Suppressor macrophage treated with lipopolysaccharide for 4 hours (primary cell): Measurements from ENCODE around the gene OR52M1.
"Not testable (repeated sequence)": the region's sequence is repeated elsewhere in the genome, so short reads cannot be mapped to it uniquely, and the experiment has no call there.

Experiments
- DNase-seq: peaks from one replicate; pipeline ENCODE4 v3.0.0-alpha.2; 2020

OR52M1 gene, protein sequence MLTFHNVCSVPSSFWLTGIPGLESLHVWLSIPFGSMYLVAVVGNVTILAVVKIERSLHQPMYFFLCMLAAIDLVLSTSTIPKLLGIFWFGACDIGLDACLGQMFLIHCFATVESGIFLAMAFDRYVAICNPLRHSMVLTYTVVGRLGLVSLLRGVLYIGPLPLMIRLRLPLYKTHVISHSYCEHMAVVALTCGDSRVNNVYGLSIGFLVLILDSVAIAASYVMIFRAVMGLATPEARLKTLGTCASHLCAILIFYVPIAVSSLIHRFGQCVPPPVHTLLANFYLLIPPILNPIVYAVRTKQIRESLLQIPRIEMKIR

DNA sequence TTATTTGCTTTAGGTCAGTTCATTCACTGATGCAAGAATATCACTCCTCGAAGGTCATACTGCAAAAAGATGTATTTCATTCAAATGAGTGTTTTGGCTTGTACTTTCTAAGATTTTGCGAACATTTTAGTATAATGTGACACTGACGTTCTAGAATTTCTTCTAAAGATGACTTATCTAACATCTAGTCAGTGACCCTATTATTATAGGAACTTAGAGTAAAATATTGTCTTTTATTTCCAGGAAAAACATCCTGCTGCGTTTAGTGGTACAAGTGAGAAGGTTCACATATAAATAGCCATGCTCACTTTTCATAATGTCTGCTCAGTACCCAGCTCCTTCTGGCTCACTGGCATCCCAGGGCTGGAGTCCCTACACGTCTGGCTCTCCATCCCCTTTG, at the start of gene OR52M1:
Gene OR52M1, plus strand, starts transcription at position 301 of the 400 bp plus-strand sequence. Its CDS starts 0 bp downstream, at position 301.
- no peak for DNase-seq

GRCh38 chr11:4495487-4495886, 49.5 kb upstream of the OR52M1 start:
- peak; percentile 42 for DNase-seq

DNA sequence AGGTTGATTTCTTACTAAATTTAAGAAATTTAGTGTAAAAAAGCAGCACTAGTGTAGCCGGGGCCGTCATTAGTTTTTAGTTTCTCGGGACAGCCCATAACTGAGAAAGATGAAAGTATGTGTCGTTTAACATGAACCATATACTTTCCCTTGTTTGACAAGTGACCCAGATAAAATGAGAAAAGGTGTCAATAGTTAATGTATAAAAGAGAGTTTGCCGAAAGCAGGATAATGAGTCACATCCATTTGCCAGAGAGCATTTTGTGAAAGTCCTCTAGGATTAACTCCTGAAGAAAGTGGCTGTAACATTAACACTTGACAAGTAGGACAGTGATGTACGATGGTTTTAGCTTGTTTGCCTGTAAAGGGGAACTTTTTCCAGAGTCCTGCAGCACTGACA, 49.0 kb upstream of the OR52M1 start:
- DNase-seq: no peak

GRCh38 chr11:4496557-4497248, 48.3 kb upstream of the OR52M1 start:
- DNase-seq: no peak

- no peak for DNase-seq
Measured at GRCh38 chr11:4508886-4509285, 36.1 kb upstream of the OR52M1 start.

DNA sequence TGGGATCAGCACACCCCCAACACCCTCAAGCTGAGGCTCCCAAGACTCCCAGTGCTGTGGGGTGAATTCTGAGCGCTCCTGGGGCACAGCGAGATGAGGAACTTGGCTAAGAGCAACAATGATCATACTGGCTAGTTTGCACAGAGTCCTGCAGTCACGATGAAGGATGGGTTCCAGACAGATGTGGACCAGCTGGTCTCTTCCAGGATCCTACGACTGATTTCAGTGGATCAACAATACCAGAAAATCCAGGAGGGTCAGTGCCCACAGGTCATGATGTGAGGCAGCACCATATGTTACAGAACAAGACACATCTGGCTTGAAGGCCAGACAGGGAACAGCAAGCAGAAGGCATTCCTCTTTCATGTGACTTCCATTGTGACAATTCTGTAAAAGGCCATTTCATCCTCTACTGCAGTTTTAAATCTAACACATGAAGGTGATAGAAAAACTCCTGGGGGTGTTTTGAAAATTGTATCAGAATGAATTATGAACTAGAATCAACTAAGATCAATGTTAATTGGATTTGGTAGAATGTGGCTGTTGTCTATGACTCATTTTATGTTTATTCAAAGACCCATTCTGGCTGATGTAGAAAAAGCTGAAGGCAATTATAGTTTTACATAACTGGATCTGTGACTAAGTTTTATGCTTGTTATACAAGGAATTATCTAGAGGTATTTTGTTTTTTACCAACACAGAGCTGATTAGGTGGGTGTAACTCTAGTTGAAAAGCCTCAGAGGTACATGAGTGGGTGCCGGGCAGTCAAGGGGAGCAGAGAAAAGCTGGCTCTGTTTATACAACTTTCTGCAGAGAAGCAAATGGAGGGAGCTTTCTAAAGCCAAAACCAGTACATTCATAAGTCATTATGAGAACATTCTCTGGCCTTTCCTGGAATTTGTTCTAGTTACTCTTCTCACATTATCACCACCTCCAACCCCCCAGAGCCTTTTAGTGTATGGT, 33.4 kb upstream of the OR52M1 start:
- no peak for DNase-seq

DNA sequence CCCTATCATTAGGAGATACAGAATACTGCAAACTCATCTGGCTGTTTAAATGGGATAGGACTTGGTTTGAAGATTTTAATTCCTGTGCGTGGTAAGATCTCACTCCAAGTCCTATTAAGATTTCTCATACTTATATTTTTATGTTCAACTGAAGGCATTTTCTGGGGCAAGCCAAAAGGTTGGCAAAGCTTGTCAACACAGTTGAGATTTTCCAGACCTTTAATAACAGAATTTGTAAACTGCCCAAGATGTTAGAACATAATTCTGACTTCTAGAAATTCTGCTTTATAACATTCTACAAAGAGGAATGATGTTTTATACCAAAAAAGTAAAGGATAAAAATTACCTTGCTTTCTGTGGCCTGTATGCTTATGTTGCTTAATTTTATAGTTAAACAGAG, 30.8 kb upstream of the OR52M1 start:
- DNase-seq: no peak

DNA sequence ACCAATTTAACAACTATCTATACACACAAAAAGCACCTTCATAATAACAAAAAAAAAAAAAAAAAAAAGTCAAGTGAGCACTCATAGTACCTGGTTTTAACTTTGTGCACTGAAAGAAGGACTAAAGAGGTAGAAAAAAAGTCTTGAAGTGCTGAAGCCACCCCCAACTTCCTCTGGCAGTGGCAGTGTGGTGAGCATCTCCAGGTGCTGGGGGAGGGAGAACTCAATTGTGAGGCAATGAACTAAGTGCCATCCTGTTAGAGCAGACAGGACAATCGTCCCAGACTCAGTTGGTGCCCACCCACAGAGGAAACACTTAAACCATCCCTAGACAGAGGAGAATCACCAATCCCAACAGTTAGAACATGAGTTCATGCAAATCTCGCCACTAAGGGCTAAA, 22.7 kb upstream of the OR52M1 start:
- DNase-seq: no peak

DNA sequence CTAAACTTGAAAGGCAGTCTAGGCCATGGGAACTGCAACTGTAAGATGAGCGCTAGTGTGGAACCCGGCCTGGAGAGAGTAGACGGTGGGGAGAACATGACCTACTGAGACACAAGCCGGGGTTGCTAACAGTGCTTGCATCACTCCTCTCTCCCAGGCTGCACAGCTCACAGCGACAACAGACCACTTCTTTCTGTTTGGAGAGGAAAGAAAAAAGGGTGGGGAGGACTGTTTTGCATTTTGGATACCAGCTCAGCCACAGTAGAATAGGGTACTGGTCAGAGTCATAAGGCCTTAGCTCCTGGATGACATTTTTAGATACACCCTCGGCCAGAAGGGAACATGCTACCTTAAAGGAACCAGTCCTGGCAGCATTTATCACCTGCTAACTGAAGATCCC, 22.2 kb upstream of the OR52M1 start:
- DNase-seq: no peak

DNA sequence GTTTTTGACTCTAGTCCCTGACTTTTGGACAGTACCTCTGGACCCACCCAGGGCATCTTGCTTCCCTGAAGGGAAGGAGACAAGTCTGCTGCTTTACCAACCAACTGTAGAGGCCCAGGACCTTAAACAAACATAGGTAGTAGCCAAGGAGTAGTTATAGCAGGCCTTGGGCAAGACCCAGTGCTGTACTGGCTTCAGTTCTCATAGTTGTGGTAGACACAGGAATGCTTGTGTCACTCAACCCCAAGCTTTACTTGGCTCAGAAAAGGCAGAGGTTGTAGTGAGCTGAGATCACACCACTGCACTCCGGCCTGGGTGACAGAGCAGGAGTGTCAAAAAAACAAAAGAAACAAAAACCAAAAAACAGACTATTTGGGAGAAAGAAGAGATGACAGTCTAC, 21.3 kb upstream of the OR52M1 start:
- DNase-seq: no peak

DNA sequence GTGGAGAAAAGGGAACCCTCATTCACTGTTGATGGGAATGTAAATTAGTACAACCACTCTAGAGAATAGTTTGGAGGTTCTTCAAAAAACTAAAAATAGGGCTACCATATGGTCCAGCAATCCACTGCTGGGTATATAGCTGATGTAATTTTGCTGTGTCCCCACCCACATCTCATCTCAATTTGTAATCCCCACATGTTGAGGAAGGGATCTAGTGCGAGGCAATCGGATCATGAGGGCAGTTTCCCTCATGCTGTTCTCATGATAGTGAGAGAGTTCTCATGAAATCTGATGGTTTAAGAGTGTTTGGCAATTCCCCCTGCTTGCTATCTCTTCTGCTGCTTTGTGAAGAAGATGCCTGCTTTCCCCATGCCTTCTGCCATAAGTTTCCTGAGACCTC, 17.1 kb upstream of the OR52M1 start:
- peak; percentile 26 for DNase-seq

DNA sequence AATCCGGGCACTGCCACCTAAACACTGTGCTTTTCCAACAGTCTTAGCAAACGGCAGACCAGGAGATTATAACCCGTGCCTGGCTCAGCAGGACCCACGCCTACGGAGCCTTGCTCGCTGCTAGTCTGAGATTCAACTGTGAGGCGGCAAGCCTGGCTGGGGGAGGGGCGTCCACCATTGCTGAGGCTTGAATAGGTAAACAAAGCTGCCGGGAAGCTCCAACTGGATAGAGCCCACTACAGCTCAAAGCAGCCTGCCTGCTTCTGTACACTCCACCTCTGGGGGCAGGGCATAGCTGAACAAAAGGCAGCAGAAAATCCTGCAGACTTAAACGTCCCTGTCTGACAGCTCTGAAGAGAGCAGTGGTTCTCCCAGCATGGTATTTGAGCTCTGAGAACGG, 13.3 kb upstream of the OR52M1 start:
- DNase-seq: not testable (repeated sequence)

DNA sequence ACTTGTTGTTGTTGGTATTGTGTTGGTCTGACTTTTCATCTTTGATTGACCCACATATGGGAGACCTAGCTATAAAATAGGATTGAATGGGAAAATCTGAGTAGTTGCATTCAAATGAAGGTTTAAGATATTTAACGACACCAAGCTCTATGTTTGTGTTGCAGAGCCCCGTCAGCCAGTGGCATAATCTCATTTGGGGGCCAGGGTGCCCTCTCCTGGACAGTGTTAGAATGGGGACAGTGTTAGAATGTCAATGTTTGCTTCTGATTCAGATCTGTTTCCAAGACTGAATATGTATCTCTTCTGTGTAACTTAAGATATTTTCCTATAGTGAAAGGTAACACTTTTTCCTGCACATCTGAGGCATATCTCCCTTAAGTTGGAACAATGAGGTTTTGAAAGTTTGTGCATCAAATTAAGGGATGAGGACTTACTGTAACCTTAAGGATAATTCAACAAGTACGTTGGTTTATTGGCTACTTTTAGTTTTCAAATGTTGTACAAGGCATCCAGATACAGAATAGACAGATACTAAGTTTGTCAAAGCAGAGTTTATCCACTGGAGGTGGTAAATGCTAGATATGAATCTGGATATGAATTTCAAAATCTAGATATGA, 5.3 kb upstream of the OR52M1 start:
- DNase-seq: peak; percentile 67

GRCh38 chr11:4541071-4541470, 3.9 kb upstream of the OR52M1 start:
- DNase-seq: no peak

DNA sequence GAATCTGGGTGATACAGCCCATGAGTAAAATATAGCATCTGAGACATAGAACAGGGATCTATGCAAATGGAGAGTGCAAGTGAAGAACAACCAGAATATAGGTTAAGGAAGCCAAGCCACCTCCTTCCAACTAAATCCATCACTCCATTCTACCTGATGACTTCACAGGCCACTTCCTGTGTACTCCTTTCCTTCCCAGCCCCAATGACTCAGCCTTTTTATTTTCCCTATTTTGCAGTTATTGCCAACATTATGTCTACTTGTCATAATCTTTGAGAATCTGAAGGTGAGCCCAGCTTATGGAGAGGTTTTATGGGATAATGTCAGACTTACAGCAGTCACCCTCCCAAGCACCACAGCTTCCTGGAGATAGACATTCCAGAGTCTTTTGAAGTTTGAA, 1.4 kb upstream of the OR52M1 start:
- no peak for DNase-seq

GRCh38 chr11:4546878-4547277, 1.9 kb downstream of the OR52M1 start:
- DNase-seq: no peak

- no peak for DNase-seq
Measured at GRCh38 chr11:4547416-4547815, 2.4 kb downstream of the OR52M1 start.

- peak; percentile 30 for DNase-seq
Measured at GRCh38 chr11:4551346-4551979, 6.5 kb downstream of the OR52M1 start.

- no peak for DNase-seq
Measured at GRCh38 chr11:4559527-4560440, 14.8 kb downstream of the OR52M1 start.

- DNase-seq: no peak
Measured at GRCh38 chr11:4560467-4560866, 15.5 kb downstream of the OR52M1 start.

DNA sequence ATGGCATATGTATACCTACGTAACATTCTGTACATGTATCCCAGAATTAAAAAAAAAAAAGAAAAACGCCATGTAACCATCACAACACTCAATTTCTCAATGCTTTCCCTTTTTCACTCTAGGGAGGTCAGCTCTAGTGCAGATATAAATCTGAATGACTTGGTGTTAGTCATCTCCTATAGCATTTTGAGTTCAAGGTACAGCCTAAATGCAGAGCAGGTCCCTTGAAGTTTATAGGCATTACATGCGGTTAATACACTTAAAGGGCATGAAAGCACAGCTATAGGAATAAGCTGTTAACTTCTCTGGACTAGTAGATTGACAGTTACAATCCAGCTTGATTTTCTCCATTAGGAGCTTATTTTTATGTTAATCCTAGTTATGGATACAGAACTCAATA, 20.4 kb downstream of the OR52M1 start:
- no peak for DNase-seq
